Mesothelial cell of epicardium (in vitro differentiated cells): Measurements from ENCODE around the gene MPO. TPM values are rescaled to one million over a fixed set of nuclear protein-coding genes. Genes with fewer than 3 reads are reported as not detected.

Experiments used
- DNase-seq, 2 experiments: peaks; one replicate each; pipeline ENCODE4 v3.0.0; 2021; ENCODE audit warnings: low spot score in 2 of 2; ENCODE audit not compliant: unreplicated experiment in 2 of 2
- H3K27ac Mint-ChIP-seq: 2 replicates; pipeline ENCODE4 v1.8.0; 2021; ENCODE audit warnings: mixed read lengths
- H3K27me3 Mint-ChIP-seq: 2 replicates; pipeline ENCODE4 v1.8.0; 2021; ENCODE audit warnings: low read depth, mixed read lengths
- H3K36me3 Mint-ChIP-seq: 2 replicates; pipeline ENCODE4 v1.8.0; 2021; ENCODE audit warnings: mixed read lengths
- H3K4me1 Mint-ChIP-seq: 2 replicates; pipeline ENCODE4 v1.8.0; 2021; ENCODE audit warnings: mixed read lengths
- H3K4me3 Mint-ChIP-seq: 2 replicates; pipeline ENCODE4 v1.8.0; 2021; ENCODE audit warnings: mild to moderate bottlenecking, moderate library complexity, mixed read lengths
- H3K9me3 Mint-ChIP-seq: 2 replicates; pipeline ENCODE4 v1.8.0; 2021; ENCODE audit warnings: mixed read lengths
- total RNA-seq: library from RNA; stranded (reverse); gene quantifications from 3 replicates; pipeline ENCODE4 v1.2.1, GENCODE V29; 2021
- TF ChIP-seq, protein P1 (sequence below): fragments of 200-600 bp; sonication (generic); IDR thresholded peaks from one replicate; pipeline ENCODE4 v1.5.0; 2021; ENCODE audit warnings: antibody characterized with exemption; ENCODE audit not compliant: unreplicated experiment

MPO gene
- total RNA-seq, 1 donor from 2014 or later: not detected

GRCh38 chr17:58312829-58313228 is 32.1 kb upstream of the MPO start:
- Mint-ChIP-seq H3K27ac (no peak overlapping the region), H3K36me3 (peaks cover 17% of the 10 kb centered on the region), H3K27me3 (no peaks in the 10 kb centered on the region), H3K4me3 (no peak overlapping the region), H3K9me3 (no peaks in the 10 kb centered on the region), H3K4me1 (no peaks in the 10 kb centered on the region)
- DNase-seq: no peak
- TF ChIP-seq, protein P1, sequence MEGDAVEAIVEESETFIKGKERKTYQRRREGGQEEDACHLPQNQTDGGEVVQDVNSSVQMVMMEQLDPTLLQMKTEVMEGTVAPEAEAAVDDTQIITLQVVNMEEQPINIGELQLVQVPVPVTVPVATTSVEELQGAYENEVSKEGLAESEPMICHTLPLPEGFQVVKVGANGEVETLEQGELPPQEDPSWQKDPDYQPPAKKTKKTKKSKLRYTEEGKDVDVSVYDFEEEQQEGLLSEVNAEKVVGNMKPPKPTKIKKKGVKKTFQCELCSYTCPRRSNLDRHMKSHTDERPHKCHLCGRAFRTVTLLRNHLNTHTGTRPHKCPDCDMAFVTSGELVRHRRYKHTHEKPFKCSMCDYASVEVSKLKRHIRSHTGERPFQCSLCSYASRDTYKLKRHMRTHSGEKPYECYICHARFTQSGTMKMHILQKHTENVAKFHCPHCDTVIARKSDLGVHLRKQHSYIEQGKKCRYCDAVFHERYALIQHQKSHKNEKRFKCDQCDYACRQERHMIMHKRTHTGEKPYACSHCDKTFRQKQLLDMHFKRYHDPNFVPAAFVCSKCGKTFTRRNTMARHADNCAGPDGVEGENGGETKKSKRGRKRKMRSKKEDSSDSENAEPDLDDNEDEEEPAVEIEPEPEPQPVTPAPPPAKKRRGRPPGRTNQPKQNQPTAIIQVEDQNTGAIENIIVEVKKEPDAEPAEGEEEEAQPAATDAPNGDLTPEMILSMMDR: no peak

GRCh38 chr17:58312021-58312630 is 31.4 kb upstream of the MPO start:
- Mint-ChIP-seq H3K27ac (no peak overlapping the region), H3K4me3 (no peak overlapping the region), H3K36me3 (peaks cover 15% of the 10 kb centered on the region), H3K4me1 (no peaks in the 10 kb centered on the region), H3K9me3 (no peaks in the 10 kb centered on the region), H3K27me3 (no peaks in the 10 kb centered on the region)
- TF ChIP-seq, protein P1: no peak
- peak; percentile 16 to 29 for DNase-seq

- no peak overlapping the region for H3K27ac Mint-ChIP-seq
- H3K36me3 Mint-ChIP-seq: peaks cover 15% of the 10 kb centered on the region
- no peaks in the 10 kb centered on the region for H3K27me3 Mint-ChIP-seq
- TF ChIP-seq, protein P1: no peak
- no peak overlapping the region for H3K4me3 Mint-ChIP-seq
- DNase-seq: peak; percentile 5 to 31
- H3K4me1 Mint-ChIP-seq: no peaks in the 10 kb centered on the region
- no peaks in the 10 kb centered on the region for H3K9me3 Mint-ChIP-seq
These were observed 30.7 kb upstream of the MPO start for GRCh38 chr17:58311429-58311894.

GRCh38 chr17:58310511-58311428 is 30.0 kb upstream of the MPO start:
- Mint-ChIP-seq H3K27ac (no peak overlapping the region), H3K4me3 (no peak overlapping the region), H3K27me3 (no peaks in the 10 kb centered on the region), H3K36me3 (peaks cover 15% of the 10 kb centered on the region), H3K9me3 (no peaks in the 10 kb centered on the region), H3K4me1 (no peaks in the 10 kb centered on the region)
- TF ChIP-seq, protein P1: no peak
- peak in 1 of 2 experiments; percentile 33 for DNase-seq

DNA sequence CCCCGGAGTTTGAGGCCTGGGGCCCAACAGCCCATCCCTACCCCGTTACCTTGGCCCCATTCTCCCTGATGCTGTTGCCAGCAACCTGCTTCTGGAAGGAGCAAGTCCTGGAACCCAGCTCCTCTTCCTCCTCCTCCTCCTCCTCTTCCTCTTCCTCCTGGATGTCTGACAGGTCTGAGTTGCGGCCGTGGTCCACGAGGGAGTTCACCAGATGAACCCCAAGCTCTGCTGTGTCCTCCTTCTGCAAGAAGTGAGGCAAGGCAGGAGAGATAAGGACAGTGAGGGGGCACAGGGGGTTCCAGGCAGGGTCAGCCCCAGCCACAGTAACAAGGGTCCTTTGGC is 29.2 kb upstream of the MPO start:
- peak in 1 of 2 experiments; percentile 29 for DNase-seq
- H3K36me3 Mint-ChIP-seq: peaks cover 12% of the 10 kb centered on the region
- no peak overlapping the region for H3K27ac Mint-ChIP-seq
- TF ChIP-seq, protein P1: no peak
- H3K4me3 Mint-ChIP-seq: no peak overlapping the region
- no peaks in the 10 kb centered on the region for H3K4me1 Mint-ChIP-seq
- no peaks in the 10 kb centered on the region for H3K9me3 Mint-ChIP-seq
- no peaks in the 10 kb centered on the region for H3K27me3 Mint-ChIP-seq
